DOHH2 (cell line): ENCODE measurements around the gene TMEM94.

Experiments
- EZH2phosphoT487 ChIP-seq: fragments of 200-600 bp; sonication (generic); IDR thresholded peaks from 2 replicates; pipeline ENCODE4 v1.6.1; 2017; ENCODE audit warnings: borderline replicate concordance, mild to moderate bottlenecking, antibody characterized with exemption, low read length, moderate library complexity, mixed read lengths
- TF ChIP-seq, protein P1 (sequence below): fragments of 200-600 bp; sonication (generic); IDR thresholded peaks from one replicate; pipeline ENCODE4 v1.5.1; 2014; ENCODE audit warnings: antibody characterized with exemption, mild to moderate bottlenecking, low read depth, low read length; ENCODE audit not compliant: poor library complexity, severe bottlenecking

DNA sequence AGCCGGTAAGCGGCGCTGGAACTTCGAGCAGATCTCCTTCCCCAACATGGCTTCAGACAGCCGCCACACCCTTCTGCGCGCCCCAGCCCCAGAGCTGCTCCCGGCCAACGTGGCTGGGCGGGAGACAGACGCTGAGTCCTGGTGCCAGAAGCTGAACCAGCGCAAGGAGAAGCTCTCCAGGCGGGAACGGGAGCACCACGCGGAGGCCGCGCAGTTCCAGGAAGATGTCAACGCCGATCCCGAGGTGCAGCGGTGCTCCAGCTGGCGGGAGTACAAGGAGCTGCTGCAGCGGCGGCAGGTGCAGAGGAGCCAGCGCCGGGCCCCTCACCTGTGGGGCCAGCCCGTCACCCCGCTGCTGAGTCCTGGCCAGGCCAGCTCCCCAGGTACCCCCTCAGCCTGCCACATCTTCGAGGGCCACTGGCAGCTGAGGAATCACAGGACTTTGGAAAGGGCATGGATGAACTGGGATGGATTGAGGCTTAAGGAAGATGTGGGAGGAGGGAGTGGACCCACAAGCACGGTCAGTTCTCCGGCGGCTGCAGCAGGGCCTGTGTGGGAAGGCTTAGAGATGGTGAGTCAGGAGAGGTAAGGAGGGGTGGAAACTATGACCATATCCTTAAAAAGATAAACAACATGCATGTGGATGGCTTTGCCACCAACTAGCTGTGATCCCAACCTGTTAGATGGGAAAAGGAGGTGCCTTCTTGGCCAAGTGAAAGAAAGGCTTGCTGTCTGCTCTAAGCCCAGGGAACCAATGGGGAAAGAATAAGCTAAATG, 65.7 kb downstream of the TMEM94 start:
- TF ChIP-seq, protein P1, sequence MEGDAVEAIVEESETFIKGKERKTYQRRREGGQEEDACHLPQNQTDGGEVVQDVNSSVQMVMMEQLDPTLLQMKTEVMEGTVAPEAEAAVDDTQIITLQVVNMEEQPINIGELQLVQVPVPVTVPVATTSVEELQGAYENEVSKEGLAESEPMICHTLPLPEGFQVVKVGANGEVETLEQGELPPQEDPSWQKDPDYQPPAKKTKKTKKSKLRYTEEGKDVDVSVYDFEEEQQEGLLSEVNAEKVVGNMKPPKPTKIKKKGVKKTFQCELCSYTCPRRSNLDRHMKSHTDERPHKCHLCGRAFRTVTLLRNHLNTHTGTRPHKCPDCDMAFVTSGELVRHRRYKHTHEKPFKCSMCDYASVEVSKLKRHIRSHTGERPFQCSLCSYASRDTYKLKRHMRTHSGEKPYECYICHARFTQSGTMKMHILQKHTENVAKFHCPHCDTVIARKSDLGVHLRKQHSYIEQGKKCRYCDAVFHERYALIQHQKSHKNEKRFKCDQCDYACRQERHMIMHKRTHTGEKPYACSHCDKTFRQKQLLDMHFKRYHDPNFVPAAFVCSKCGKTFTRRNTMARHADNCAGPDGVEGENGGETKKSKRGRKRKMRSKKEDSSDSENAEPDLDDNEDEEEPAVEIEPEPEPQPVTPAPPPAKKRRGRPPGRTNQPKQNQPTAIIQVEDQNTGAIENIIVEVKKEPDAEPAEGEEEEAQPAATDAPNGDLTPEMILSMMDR = no peak
- TF ChIP-seq EZH2phosphoT487 = no peak
